Left renal cortex interstitium (tissue), 4 donors: ENCODE data around the gene SMIM7. TPM values are rescaled to one million over a fixed set of nuclear protein-coding genes. Genes with fewer than 3 reads are reported as not detected.
"Not testable (repeated sequence)": the region's sequence is repeated elsewhere in the genome, so short reads cannot be mapped to it uniquely, and the experiment has no call there.

Experiments used
- DNase-seq, 4 donors: peaks; one replicate each; pipeline ENCODE4 v3.0.0-alpha.2; 2013; ENCODE audit warnings: low read depth in 4 of 4, low spot score in 2 of 4, missing footprints in 1 of 4
- polyA plus RNA-seq, 4 donors: library from polyadenylated mRNA; unstranded; fragments of 120-200 nt; gene quantifications; one replicate each; pipeline ENCODE4 v1.2.1, GENCODE V29; 2013; ENCODE audit not compliant: insufficient read length in 4 of 4

Gene SMIM7
- polyA plus RNA-seq, 4 donors = 91.1 to 110 (median 100) TPM

DNA sequence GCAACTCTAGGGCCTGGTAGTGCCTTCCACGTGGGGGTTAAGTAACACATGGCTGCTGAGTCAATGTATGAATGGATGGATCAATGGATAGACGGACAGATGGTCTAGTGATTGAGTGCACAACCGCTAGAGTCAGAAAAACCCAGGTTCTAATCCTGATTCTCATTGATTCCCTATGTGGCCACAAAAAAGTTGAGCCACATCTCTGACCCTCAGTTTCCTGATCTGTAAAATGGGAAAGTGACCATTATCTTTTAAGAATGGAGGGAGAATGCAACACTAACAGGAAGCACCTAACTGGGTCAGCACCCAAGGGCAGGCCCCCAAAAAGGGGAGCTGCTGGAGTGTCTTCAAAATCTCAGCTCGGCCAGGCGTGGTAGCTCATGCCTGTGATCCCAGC is 2.6 kb downstream of the SMIM7 start:
- no peak for DNase-seq

DNA sequence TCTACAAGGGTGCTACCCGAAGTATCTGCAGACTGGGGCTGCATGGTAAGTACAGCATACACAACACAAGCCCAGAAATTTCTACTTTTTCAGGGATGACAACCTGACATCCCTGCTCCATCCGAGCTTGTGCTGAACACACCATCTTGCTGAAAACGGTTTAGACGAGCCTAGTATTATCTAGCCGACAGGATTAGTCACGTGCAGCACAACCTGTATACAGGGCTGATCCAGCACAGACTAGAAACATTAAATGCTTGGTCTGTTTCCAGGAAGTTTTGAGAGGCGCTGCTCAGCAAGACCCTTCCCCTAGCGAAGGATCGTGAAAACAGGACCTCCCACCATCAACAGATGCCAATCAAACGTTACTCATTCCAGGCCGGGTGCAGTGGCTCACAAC is 4.2 kb downstream of the SMIM7 start:
- DNase-seq = no peak

DNA sequence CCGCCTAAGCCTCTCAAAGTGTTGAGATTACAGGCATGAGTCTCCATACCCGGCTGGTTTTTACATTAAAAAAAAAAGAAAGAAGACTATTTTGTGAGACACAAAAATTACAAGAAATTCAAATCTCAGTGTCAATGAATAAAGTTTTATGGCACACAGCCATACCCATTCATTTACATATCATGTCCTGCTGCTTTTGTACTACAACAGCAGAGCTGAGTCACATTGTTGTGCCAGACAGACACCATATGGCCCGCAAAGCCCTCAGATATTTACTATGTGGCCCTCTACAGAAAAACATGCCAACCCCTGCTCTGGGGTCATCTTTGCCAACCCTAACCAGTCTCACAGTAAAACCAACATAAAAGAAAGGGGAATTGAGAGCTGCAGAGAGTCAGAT is 5.3 kb downstream of the SMIM7 start:
- no peak for DNase-seq

DNA sequence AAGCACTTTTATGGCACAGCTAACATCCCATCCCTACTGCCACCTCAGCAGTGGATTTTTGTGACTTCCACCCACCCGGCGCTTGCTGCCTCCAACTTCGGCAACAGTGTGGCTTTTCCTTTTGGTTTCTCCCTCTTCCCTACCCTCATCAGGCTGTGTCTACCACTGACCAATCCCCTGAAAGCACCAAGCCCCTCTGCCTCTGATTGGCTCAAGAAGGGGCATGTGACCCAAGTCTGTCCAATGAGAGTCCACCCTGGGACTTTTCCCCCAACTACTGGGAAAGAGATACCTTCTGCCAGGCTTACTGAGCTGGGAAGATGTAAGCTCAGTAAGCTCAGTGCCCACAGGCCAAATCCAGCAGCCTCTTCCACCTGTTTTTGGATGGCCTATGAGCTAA is 5.8 kb downstream of the SMIM7 start:
- no peak for DNase-seq

DNA sequence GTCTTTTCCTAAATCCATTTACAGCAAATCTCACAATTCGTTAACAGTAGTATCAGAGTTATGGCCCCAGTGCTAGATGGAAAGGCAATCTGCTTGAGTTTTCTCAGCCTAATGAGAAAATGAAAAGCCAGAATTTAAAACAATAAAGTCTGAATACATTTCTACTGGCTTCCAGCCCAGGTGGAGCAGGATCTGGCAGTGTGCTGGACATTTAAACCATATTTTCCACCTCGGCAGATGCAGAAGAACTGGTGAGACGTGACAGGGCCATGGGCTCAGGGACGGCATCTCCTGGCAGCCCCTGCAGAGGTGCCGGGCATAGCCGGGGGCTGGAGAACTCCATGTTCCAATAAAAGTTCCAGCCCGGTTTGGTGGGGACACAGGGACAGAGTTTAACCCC is 7.1 kb downstream of the SMIM7 start:
- DNase-seq = no peak

DNA sequence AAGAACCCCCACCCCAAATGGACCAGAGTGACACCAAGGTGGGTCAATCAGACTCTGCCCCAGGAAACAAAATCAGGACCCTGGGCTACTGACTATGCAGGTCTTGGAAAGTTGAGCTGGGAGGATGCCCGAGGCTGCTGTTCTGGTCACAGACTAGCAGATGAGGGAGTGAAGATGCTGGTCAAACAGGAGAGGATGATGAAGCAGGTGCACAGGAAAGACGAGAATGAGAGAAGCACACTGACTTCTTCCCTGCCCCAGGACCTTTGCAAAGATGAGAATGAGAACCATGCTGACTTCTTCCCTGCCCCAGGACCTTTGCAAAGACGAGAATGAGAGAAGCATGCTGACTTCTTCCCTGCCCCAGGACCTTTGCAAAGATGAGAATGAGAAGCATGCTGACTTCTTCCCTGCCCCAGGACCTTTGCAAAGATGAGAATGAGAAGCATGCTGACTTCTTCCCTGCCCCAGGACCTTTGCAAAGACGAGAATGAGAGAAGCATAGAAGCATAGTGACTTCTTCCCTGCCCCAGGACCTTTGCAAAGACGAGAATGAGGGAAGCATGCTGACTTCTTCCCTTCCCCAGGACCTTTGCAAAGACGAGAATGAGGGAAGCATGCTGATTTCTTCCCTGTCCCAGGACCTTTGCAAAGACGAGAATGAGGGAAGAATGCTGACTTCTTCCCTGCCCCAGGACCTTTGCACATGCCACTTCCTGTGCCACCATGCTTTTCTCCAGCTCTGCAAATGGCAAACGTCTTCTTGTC is 8.3 kb downstream of the SMIM7 start:
- not testable (repeated sequence) for DNase-seq

DNA sequence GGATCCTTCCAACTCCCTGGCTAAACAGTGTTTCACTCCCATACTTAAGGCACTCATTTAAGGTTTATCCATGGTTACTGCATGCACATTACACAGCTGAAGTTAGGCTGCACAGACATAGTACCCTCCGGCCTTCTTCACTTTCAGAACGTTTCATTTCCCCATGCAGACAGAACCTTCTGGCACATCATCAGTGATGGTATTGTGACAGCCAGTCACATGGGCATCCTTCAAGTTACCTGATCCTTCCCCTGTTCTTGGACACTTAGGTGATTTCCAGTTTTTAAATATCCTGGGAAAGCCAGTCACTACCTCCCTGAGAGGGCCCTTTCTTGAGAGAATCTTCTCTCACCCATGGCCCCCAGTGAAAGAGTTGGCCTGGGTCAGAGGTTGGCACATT is 9.1 kb downstream of the SMIM7 start:
- no peak for DNase-seq

DNA sequence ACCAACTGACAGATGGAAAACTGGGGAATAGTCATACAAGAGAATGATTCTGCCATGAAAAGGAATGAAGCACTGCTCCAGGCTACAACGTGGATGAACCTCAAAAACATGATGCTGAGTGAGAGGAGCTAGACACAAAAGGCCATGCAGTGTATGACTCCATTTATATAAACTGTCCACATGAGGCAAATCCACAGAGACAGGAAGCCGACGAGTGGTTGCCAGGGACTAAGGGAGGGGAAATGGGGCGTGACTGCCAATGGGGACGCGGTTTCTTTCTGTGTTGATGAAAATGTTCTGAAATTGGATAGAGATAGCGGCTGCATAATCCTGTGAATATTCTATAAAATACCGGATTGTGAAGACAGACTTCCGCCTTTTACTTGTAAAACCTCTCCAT is 10.2 kb downstream of the SMIM7 start:
- DNase-seq = no peak

DNA sequence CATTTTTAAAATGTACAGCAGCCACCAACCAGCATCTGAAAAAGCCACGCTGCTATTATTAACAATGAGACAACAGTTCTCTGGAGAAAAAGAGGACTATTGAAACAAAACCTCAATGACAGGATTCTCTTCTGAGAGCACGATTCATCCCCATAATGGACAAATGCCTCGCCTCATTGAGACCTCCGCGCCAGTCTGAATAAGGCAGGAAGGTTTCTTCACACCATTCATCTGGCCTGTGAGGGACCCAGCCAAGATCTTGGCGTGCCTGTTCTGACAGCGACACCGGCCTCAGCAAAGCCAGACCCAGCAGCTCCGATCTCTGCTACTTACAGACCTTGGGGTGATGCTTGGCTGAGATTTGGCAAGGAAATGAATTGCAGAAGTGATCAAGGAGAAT is 14.8 kb downstream of the SMIM7 start:
- DNase-seq = no peak

DNA sequence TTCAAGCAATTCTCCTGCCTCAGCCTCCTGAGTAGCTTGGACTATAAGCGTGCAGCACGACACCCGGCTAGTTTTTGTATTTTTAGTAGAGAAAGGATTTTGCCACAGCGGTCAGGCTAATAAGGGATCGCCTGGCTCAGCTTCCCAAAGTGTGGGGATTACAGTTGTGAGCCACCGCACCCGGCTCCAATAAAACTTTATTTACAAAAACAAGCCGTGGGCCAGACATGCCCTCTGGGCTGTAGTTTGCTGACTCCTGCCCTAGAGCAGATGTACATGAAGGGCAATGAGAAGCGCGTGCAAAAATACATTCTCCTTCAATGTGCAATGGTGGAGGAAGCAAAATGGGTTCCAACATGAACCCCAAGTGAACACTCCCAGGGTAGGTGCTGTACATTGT is 18.2 kb downstream of the SMIM7 start:
- DNase-seq = no peak

DNA sequence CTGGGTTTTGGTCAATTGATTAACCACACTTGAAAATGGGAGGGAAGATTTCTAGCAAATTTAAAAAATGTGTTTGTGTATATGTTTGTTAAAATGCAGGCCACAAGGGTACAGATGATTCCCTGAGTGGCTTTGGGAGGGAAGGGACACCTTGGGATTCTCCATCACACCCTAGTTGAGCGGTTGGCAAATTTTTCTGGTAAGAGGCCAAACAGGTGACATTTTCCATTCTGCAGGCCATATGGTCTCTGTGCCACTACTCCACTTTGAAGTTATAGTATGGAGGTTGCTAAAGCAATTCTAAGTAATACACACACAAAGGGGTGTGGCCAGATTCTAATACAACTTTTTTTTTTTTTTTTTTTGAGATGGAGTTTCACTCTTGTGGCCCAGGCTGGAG is 19.0 kb downstream of the SMIM7 start:
- no peak for DNase-seq

DNA sequence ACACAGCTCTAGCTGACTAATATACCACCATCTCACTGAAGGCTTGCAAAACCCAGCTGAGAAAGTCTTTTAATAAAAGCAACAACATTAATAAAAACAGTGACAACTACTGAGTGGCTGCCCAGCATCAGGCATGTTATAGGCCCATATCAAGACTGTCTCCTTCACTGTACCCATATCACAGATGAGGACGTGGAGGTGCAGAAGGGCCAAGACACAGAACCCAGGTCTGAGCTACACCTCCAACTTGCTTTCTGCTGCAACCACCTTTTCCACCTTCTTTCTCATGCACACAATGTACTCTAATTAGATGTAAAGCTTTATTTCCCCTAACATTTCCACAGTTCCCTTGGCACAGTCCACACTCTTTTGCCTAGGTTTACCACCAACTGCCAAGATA is 21.3 kb downstream of the SMIM7 start:
- no peak for DNase-seq

DNA sequence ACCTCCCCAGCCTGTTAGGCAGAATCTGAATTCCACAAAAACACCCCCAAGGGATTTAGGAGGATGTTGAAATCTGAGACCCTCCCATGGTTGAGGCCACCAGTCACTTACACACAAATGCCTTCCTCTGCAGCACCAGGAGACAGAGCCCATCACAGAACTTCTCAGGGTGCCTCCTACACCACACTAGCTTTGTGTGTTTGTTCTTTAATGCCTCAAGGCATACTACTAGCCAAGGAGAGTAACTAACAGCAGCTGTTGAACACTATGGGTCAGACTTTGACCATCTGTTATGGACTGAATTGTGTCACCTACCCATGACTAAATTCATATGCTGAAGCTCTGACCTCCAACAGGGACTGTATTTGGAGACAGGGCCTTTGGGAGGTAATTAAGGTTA is 22.4 kb downstream of the SMIM7 start:
- DNase-seq = no peak

DNA sequence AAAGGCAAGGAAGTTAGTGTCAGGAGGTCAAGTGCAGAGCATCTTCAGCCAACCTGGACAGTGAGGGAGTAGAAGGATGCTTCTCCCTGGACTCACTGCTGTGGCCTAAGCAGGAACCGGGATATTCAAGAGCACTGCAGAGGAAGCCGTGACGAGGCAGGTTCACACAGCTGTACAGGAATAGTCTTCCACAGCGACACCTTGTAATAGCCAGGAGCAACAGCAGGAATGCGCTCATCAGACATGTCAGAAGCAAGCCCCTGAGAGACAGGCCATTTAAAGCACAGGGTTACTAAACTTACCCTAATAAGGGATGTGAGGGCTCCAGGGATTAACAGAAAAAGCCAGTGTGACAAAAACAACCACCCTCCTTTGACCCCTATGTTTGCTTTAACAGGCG is 28.5 kb downstream of the SMIM7 start:
- no peak for DNase-seq

DNA sequence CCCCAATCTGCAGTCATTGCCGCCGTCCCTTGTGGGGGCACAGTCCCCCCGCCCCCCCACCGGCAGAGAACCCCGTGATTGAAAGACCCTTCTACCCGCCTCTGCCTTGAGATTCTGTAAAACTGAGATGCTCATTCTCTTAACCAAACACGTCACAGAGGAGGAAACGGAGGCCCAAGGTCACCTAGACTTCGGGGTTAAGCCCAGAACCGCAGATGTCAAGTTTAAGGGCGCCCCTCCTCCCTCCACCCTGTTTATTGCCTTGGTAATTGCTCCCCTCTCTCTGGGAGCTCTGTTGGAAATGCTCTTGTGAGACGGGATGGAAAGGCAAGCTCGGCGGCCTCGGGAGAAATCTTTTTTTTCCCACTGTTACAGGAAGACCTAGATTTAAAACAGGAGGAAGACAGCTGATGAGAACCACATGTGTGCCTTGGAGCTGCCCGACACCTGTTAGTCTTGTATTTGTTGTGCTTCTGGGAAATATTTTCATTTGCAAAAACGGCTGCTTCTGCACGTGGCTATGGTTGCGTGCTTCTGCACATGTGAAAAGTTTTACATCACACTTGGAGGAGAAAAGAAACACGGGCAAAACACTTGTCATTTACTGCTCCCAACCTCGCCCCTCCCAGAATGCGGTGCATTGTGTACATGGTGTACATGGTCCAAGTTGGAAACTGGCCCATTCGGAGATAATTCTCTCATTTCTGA is 30.8 kb downstream of the SMIM7 start:
- DNase-seq = peak in 1 of 4 donors; percentile 27

DNA sequence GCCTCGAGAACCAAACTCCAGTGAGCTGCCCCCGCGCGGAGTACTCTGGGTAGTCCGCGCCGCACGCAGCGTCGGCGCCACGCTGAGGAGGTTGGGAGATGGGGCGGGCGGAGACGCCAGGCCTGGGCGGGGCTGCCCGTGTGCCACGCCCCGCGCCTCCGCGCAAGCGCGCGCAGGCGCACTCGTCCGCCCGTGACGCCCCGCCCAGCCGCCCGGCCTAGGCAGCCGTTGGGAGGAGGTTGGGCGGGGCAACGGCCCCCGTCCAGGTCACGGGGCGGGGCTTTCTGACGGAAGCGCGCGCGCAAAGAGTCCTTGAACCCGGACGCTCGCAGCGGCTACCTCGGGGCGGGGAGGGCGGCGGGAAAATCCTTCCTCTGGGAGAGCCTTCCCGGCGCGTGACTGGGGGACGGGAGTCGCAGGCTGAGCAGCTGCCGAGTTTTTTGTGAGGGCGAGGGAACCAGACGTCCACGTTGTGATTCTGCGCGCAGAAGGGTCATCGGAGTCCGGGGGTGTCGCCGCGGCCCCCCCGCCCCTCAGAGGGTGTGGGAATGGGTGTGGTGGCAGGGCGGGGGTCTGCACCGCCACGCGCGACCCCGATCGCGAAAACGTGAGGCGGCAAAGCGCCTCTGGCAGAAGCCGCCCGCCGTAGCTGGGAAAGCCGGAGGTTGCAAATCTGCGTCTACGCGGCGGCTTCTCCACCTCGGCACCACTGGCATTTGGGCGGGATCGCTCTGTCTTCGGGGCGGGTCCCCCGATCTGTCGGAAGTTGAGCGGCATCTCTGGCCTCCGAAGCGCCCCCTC is 31.6 kb downstream of the SMIM7 start, which contains the start of gene MED26:
TSS of gene MED26 (minus strand) at position 22 of the 801 bp plus-strand sequence. CDS start 261 bp downstream, outside the sequence.
- peak; percentile 71 to 91 (median 88) for DNase-seq

DNA sequence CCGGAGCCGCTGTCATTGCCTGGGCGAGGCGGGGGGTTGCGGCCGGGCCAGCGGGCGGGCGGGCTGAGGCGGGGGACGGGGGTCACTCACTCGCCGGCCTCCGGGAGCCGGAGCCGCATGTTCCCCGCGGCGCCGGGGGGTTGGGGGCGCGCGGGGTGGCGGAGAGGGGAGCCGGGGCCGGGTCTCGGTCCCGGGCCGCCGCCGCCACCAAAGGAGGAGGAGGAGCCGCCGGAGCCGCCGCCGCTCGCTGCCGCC is 32.1 kb downstream of the SMIM7 start:
- no peak for DNase-seq

DNA sequence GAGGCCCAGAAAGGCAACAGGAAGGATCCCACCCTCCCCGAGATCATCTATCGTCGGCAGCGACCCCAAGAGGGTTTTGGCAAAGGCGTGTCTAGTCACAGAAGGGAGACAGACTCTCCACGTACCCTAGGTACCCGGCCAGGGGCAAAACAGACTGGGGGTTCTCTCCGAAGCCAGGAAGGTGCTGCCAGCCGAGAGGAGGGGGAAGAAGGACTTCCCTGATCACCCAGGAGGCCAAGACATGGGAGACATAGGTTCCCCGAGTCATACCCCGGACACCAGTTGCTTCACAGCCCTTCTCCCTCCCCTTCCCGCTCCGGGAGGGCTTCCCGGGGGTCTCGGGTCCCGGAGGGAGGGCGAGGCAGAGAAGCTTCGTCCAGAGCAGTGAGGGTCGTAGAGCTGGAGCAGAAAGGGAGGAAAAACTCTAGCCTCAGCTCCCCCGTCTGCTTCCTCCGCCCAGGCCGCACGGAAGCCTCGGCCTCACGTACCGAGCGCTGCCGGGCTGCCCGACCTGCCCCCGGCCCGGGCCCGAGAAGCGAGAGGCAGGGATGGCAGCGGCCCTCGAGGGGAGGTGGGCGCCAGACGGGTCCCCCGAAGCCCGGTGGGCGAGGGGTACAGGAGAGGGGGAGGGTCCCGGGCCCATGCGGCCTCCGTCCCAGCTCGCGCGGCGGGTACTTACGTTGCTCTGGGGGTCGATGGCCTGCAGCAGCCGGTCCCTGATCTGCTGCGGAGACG is 32.6 kb downstream of the SMIM7 start:
- DNase-seq = no peak

DNA sequence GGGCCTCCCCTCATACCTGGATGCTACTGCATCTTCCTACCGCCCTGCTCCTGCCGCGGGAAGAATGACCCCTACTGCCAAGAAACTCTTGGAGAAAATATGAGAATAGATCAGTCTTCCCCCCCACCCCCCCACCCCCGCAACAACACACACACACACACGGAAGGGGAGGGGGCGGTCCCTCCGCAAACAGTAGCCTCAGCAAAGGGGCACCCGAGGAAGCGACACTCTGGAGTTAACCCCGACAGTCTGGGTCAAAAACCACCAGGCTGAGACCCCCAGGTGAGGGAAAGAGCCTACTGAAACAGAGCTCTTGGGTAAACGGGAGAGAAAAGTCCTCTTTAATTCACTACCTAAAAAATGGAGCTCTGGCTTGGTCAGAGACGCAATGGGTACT is 33.1 kb downstream of the SMIM7 start:
- DNase-seq = no peak

DNA sequence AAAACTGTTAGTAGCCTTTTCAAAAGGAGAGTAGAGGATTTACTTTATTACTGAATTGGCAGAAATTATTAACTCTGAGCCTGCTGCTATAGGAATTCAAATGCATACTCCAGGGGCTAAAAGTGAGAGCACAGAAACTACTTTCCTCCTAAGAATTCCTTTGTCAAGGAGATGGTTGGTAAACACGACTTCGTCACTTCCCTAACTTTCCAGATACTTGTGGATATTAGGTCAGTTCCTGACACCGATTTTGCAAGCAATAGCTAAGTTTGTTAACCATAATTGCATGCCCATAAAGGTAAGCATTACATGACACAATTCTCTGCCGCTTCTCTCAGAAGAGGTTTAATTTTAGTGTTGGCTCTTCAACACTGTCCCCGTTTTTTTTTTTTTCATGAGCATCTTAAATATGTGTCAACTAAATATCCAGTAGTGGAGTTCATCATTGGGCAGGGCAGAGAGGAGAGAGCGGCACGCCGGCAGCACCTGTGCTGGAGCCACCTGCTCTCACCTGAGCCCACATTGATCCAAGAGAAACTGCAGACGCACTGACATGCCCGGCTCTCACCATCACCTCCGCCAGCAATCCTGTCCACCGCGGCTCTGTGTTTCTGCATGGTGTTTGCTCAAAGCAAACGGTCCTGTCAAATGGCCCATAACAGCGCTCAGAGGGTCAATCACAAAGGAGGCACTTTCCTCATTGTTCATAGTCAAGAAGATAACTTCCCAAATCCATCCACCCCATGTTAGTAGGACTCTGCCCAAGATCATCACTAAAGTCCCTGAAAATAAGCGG is 34.6 kb downstream of the SMIM7 start:
- DNase-seq = no peak
